K562 (cell line): ENCODE measurements around the gene ROBO1. TPM values are rescaled to one million over a fixed set of nuclear protein-coding genes. Genes with fewer than 3 reads are reported as not detected.

Experiments
- ATAC-seq: fragments of 200-7000 bp; cut with Tn5 transposase; 3 replicates; pipeline ENCODE4 v1.9.1; 2020; ENCODE audit warnings: moderate library complexity
- BruUV-seq: library from RNA; stranded (reverse); fragments of 400-500 nt; replicated peaks from 2 replicates; lab custom pipeline; 2021; lab: Mats Ljungman, UMichigan
- CTCF ChIA-PET: fragments of 300-600 bp; formaldehyde crosslinking; extraction: SDS; loops from one replicate; lab custom pipeline; 2021; ENCODE audit warnings: low intra/inter-chr PET ratio; lab: Yijun Ruan, JAX
- POLR2A ChIA-PET: fragments of 300-600, 350-650 bp; sonication (Branson Sonifier 250); formaldehyde crosslinking; extraction: SDS; loops from one replicate; lab custom pipeline; 2021; ENCODE audit warnings: antibody characterized with exemption, inconsistent platforms; lab: Yijun Ruan, JAX
- DNase-seq, 4 experiments: peaks; one replicate each; pipeline versions ENCODE4 v3.0.0 to v3.0.0-alpha.2; 2011 to 2018; ENCODE audit warnings: low spot score in 3 of 4, mixed read lengths in 3 of 4; ENCODE audit errors: extremely low read depth in 1 of 4
- FAIRE-seq: peaks from 2 replicates; lab custom pipeline; 2011; peaks lifted over from hg19 to GRCh38; lab: Jason Lieb, UNC
- H2AFZ ChIP-seq: 2 replicates; pipeline ENCODE4 v1.6.0; 2011; ENCODE audit warnings: low read depth, low read length, control low read depth, inconsistent platforms
- H3K27ac ChIP-seq: fragments of 200-600 bp; 3 replicates; pipeline ENCODE4 v1.8.0; 2011; ENCODE audit warnings: low read depth, mild to moderate bottlenecking, control low read depth, inconsistent platforms, low read length, moderate library complexity, mixed read lengths; ENCODE audit errors: extremely low read depth
- H3K27me3 ChIP-seq, 2 experiments: fragments of 300-600 bp in 1 of 2; 2 replicates in 1 of 2; 3 replicates in 1 of 2; pipeline versions ENCODE4 v1.6.0 to v1.8.0; 2011; ENCODE audit warnings: inconsistent platforms in 2 of 2, low read length in 2 of 2, mild to moderate bottlenecking in 1 of 2, mixed read lengths in 1 of 2, moderate library complexity in 1 of 2; ENCODE audit not compliant: control insufficient read depth in 2 of 2, insufficient read depth in 2 of 2
- H3K36me3 ChIP-seq: fragments of 300-600 bp; 3 replicates; pipeline ENCODE4 v1.8.0; 2011; ENCODE audit warnings: mild to moderate bottlenecking, low read length, inconsistent platforms; ENCODE audit not compliant: control insufficient read depth, insufficient read depth
- H3K4me1 ChIP-seq, 2 experiments: fragments of 200-600 bp in 1 of 2; replicated peaks in 1 of 2; 2 replicates in 1 of 2; 3 replicates in 1 of 2; pipeline versions ENCODE4 v1.5.1 to v1.8.0; 2011; ENCODE audit warnings: inconsistent platforms in 2 of 2, low read length in 2 of 2, mild to moderate bottlenecking in 1 of 2, mixed read lengths in 1 of 2, moderate library complexity in 1 of 2; ENCODE audit not compliant: control insufficient read depth in 2 of 2, insufficient read depth in 2 of 2
- H3K4me2 ChIP-seq: 2 replicates; pipeline ENCODE4 v1.6.1; 2011; ENCODE audit warnings: low read length, control low read depth, inconsistent platforms, mixed read lengths; ENCODE audit not compliant: insufficient read depth
- H3K4me3 ChIP-seq: fragments of 200-600 bp; sonication (generic), shearing (Covaris generic); 2 replicates; pipeline ENCODE4 v1.5.1; 2016; ENCODE audit warnings: control low read depth, inconsistent platforms
- H3K79me2 ChIP-seq: fragments of 200-600 bp; 3 replicates; pipeline ENCODE4 v1.8.0; 2011; ENCODE audit warnings: low read length, inconsistent platforms; ENCODE audit not compliant: control insufficient read depth, insufficient read depth
- H3K9ac ChIP-seq, 2 experiments: 2 replicates each; pipeline versions ENCODE4 v1.6.0 to v1.6.1; 2011; ENCODE audit warnings: low read depth in 2 of 2, low read length in 2 of 2, control low read depth in 1 of 2, inconsistent platforms in 1 of 2, mild to moderate bottlenecking in 1 of 2, mixed read lengths in 1 of 2; ENCODE audit not compliant: insufficient read depth in 1 of 2
- H3K9me1 ChIP-seq: one replicate; pipeline ENCODE4 v1.6.0; 2011; ENCODE audit warnings: inconsistent platforms, mild to moderate bottlenecking, low read length, moderate library complexity; ENCODE audit not compliant: control insufficient read depth, insufficient read depth
- H3K9me3 ChIP-seq: replicated peaks from 2 replicates; pipeline ENCODE4 v1.5.1; 2011; ENCODE audit warnings: low read depth, low read length, inconsistent platforms; ENCODE audit not compliant: control insufficient read depth, insufficient read depth
- H4K20me1 ChIP-seq: replicated peaks from 2 replicates; pipeline ENCODE4 v1.6.1; 2011; ENCODE audit warnings: low read length, inconsistent platforms, mixed read lengths; ENCODE audit not compliant: control insufficient read depth, insufficient read depth
- HMG20B ChIP-seq: fragments of 250-450 bp; sonication (Bioruptor Pico); IDR thresholded peaks from 2 replicates; pipeline ENCODE4 v1.5.0; 2021; ENCODE audit warnings: mild to moderate bottlenecking
- KDM4B ChIP-seq, 2 experiments: fragments of 450-650 bp in 1 of 2; sonication (generic) in 1 of 2; IDR thresholded peaks; 2 replicates each; pipeline ENCODE4 v1.6.1; 2016 to 2017; ENCODE audit warnings: borderline replicate concordance in 2 of 2, antibody characterized with exemption in 1 of 2, low read depth in 1 of 2, mild to moderate bottlenecking in 1 of 2
- KLF10 ChIP-seq: fragments of 250-450 bp; sonication (Bioruptor Pico); IDR thresholded peaks from 2 replicates; pipeline ENCODE4 v1.6.1; 2021; ENCODE audit warnings: matching md5 sums
- ZNF133 ChIP-seq: fragments of 250-450 bp; sonication (Bioruptor Pico); IDR thresholded peaks from 2 replicates; pipeline ENCODE4 v1.4.0; 2020; ENCODE audit warnings: mild to moderate bottlenecking
- ZNF174 ChIP-seq: fragments of 250-450 bp; sonication (Bioruptor Pico); IDR thresholded peaks from 2 replicates; pipeline ENCODE4 v1.4.0; 2020; ENCODE audit warnings: mild to moderate bottlenecking
- in situ Hi-C: fragments of 300-500 bp; cut with MboI; formaldehyde crosslinking; loops from 4 replicates; pipeline ENCODE4 v1.15.0; 2018; ENCODE audit warnings: inconsistent platforms, mixed read lengths
- intact Hi-C: fragments of 100-400 bp; cut with micrococcal nuclease; formaldehyde crosslinking; loops from 2 replicates; pipeline ENCODE4 v1.14.2; 2022
- polyA plus RNA-seq, 8 experiments: library from polyadenylated mRNA; depleted of rRNA in 4 of 8; stranded (reverse) in 5 of 8; unstranded in 3 of 8; fragments of >200 nt; fragmentation: Nextera tagmentation in 2 of 8; fragmentation: Illumina TruSeq in 1 of 8; extraction: Ambion mirVana in 2 of 8; extraction: Trizol in 1 of 8; gene quantifications; 2 replicates each; pipeline versions ENCODE4 v1.2.1 to v1.2.3, GENCODE V29; 2011 to 2014; ENCODE audit warnings: inconsistent platforms in 1 of 8, missing spikeins in 1 of 8
- total RNA-seq, 7 experiments: library from RNA; depleted of rRNA in 6 of 7; stranded (reverse); fragments of >200 nt in 6 of 7; fragmentation: Illumina TruSeq in 2 of 7; extraction: Trizol in 2 of 7; gene quantifications; 2 replicates each; pipeline versions ENCODE4 v1.2.1 to v1.2.3, GENCODE V29; 2011 to 2021; ENCODE audit warnings: low replicate concordance in 1 of 7
- TF ChIP-seq, protein P1 (sequence below): sonication (generic); formaldehyde crosslinking; IDR thresholded peaks from 2 replicates; pipeline ENCODE4 v1.5.0; 2020; ENCODE audit warnings: missing genetic modification reagents

Gene ROBO1
- total and polyA plus RNA-seq, 9 of the 15 experiments (the other 6 are each of a cell fraction or from before 2014, with no cell fraction given) = 0.01 to 0.53 (median 0.17) TPM; not detected in 5

DNA sequence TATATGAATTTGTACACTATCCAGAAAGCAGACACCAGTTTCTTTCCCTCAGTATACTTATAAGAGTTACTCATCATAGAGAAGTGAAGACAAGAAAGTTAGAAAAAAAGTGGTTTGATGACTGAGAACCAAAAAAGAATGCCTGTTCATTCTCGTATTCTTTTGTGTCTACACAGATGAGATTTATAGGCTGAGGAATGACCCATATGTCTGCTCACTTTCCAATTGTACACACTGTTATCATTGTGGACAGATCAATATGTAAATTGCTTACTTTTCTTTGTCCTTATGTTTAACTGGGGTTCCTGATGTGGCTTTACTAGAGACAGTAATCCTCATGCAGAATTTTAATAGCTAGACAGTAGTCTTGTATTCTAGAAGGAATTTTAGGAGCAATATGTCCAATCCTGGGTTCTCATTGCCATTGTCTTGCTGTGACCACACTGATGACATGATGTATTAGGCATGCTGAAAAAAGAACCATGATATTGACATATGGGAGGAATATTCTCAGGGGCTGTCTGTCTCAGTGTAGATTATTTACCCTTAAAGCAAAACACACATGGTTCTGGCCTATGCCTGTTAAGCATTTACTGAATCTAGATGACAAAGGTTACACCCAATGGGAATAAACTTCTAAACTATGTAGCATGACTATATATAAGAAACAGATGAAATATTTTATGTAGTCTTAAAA is 669.7 kb downstream of the ROBO1 start (continued):
- no peak for TF ChIP-seq HMG20B
- TF ChIP-seq, protein P1, sequence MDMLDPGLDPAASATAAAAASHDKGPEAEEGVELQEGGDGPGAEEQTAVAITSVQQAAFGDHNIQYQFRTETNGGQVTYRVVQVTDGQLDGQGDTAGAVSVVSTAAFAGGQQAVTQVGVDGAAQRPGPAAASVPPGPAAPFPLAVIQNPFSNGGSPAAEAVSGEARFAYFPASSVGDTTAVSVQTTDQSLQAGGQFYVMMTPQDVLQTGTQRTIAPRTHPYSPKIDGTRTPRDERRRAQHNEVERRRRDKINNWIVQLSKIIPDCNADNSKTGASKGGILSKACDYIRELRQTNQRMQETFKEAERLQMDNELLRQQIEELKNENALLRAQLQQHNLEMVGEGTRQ (CRISPR knock-in tag) = no peak
- no peak for TF ChIP-seq ZNF174 (CRISPR knock-in tag)
- TF ChIP-seq ZNF133 (CRISPR knock-in tag) = no peak
- TF ChIP-seq KLF10 (CRISPR knock-in tag) = no peak

GRCh38 chr3:79094654-79095053 is 673.1 kb downstream of the ROBO1 start:
- BruUV-seq = no TSS peak
- intact Hi-C loops (no loop called here), in situ Hi-C loops (no loop called here)
- Histone ChIP-seq H2AFZ (no peak overlapping the region), H3K4me3 (no peak overlapping the region), H3K36me3 (no peaks in the 10 kb centered on the region), H3K79me2 (no peaks in the 10 kb centered on the region), H3K9me3 (no peaks in the 10 kb centered on the region), H3K4me2 (no peak overlapping the region), H4K20me1 (no peaks in the 10 kb centered on the region)
- DNase-seq (no peak), ATAC-seq (no peak)
- CTCF ChIA-PET = no interaction called here
- no peak for TF ChIP-seq KDM4B (IDR thresholded peaks at IDR 0.05; ENCODE audit: borderline replicate concordance in 2 of 2, low read depth in 1 of 2)
- TF ChIP-seq, all 486 proteins: peak for 0
- Histone ChIP-seq H3K27me3 (no peaks in the 10 kb centered on the region), H3K27ac (no peak overlapping the region), H3K4me1 (no peaks in the 10 kb centered on the region), H3K9ac (no peak overlapping the region), H3K9me1 (no peaks in the 10 kb centered on the region)
- FAIRE-seq = no peak
- POLR2A ChIA-PET = no interaction called here
